DOHH2 (cell line): ENCODE data around the gene PTPRT.

ENCODE experiments used
- H3F3A ChIP-seq: fragments of 200-600 bp; sonication (generic), shearing (Covaris generic); 2 replicates; pipeline ENCODE4 v1.6.0; 2016; ENCODE audit warnings: antibody characterized with exemption, mild to moderate bottlenecking; ENCODE audit not compliant: control insufficient read depth, insufficient read depth
- H3K27ac ChIP-seq: fragments of 200-600 bp; sonication (generic); 2 replicates; pipeline ENCODE4 v1.5.1; 2014; ENCODE audit warnings: low read depth, mild to moderate bottlenecking, low read length, moderate library complexity
- H3K27me3 ChIP-seq: fragments of 200-600 bp; sonication (generic); 2 replicates; pipeline ENCODE4 v1.6.1; 2014; ENCODE audit warnings: mild to moderate bottlenecking, low read length, mixed read lengths; ENCODE audit not compliant: control insufficient read depth
- H3K36me3 ChIP-seq: fragments of 200-600 bp; sonication (generic); 2 replicates; pipeline ENCODE4 v1.6.1; 2014; ENCODE audit warnings: mild to moderate bottlenecking, low read length, moderate library complexity, mixed read lengths; ENCODE audit not compliant: control insufficient read depth
- H3K4me1 ChIP-seq: fragments of 200-600 bp; sonication (generic); 2 replicates; pipeline ENCODE4 v1.6.1; 2014; ENCODE audit warnings: mild to moderate bottlenecking, low read length, mixed read lengths; ENCODE audit not compliant: control insufficient read depth
- H3K4me2 ChIP-seq: fragments of 200-600 bp; sonication (generic); 2 replicates; pipeline ENCODE4 v1.6.0; 2014; ENCODE audit warnings: mild to moderate bottlenecking, low read length, moderate library complexity
- H3K4me3 ChIP-seq: fragments of 200-600 bp; sonication (generic); 2 replicates; pipeline ENCODE4 v1.5.1; 2014; ENCODE audit warnings: mild to moderate bottlenecking, low read length, mixed read lengths
- H3K79me2 ChIP-seq: fragments of 200-600 bp; sonication (generic); 2 replicates; pipeline ENCODE4 v1.6.1; 2014; ENCODE audit warnings: mild to moderate bottlenecking, low read length, mixed read lengths; ENCODE audit not compliant: control insufficient read depth
- H3K9me2 ChIP-seq: fragments of 200-600 bp; sonication (generic); replicated peaks from 2 replicates; pipeline ENCODE4 v1.6.1; 2014; ENCODE audit warnings: mild to moderate bottlenecking, low read length, mixed read lengths; ENCODE audit not compliant: control insufficient read depth
- H3K9me3 ChIP-seq: fragments of 200-600 bp; sonication (generic); 2 replicates; pipeline ENCODE4 v1.6.1; 2014; ENCODE audit warnings: antibody characterized with exemption, low read length, mixed read lengths; ENCODE audit not compliant: control insufficient read depth, insufficient read depth
- H4K20me1 ChIP-seq: fragments of 200-600 bp; sonication (generic); 2 replicates; pipeline ENCODE4 v1.6.0; 2014; ENCODE audit warnings: low read depth, mild to moderate bottlenecking, antibody characterized with exemption, low read length, moderate library complexity; ENCODE audit not compliant: control insufficient read depth, insufficient read depth
- CTCF ChIP-seq: fragments of 200-600 bp; sonication (generic); IDR thresholded peaks from one replicate; pipeline ENCODE4 v1.5.1; 2014; ENCODE audit warnings: antibody characterized with exemption, mild to moderate bottlenecking, low read depth, low read length; ENCODE audit not compliant: poor library complexity, severe bottlenecking
- EZH2phosphoT487 ChIP-seq: fragments of 200-600 bp; sonication (generic); IDR thresholded peaks from 2 replicates; pipeline ENCODE4 v1.6.1; 2017; ENCODE audit warnings: borderline replicate concordance, mild to moderate bottlenecking, antibody characterized with exemption, low read length, moderate library complexity, mixed read lengths

PTPRT gene

DNA sequence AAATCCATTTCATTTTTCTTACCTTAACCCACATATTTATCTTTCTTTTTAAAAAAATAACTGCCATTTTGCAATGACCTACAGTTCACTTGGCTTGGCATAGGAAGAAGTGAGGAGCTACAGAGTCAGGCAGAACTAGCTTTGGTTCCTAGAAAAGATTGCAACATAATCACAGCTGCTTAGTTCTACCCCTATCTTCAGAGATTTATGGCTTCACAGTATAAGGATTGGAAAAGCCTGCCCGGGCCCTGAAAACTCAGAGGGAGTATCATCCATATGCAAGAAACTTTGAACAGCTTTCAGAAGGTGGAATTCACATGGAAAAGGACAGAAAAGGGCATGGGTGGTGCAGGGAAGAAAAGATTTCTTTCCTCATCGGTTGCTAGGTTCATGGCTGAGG, 797.3 kb downstream of the PTPRT start:
- H3K4me1 ChIP-seq: no peaks in the 10 kb centered on the region

DNA sequence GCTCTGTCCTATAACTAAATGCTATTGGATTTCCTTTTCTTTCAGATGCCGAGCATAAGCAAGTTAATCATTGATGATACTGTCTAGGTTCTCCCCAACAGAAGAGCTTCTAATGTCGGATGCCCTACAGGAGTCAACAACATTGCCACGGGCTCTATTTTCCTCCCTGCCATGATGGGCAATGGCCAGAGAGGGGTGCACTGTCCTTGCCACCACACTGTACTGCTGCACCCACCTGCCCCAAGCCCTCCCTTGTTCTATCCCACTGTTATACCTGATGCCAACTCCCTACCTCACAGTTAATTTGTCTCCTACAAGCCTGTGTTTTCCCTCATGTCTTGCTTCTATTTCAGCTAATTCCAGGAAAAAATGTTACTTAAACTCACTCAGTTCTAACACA, 797.9 kb downstream of the PTPRT start:
- no peaks in the 10 kb centered on the region for H3K4me1 ChIP-seq

More for the DNA sequence above, 797.3 kb downstream of the PTPRT start:
- no peaks in the 10 kb centered on the region for H3K27me3 ChIP-seq
- no peak overlapping the region for H3K4me3 ChIP-seq
- H3K36me3 ChIP-seq: no peaks in the 10 kb centered on the region
- H3K79me2 ChIP-seq: no peaks in the 10 kb centered on the region
- no peak for TF ChIP-seq EZH2phosphoT487
- TF ChIP-seq CTCF: no peak
- no peak overlapping the region for H3K4me2 ChIP-seq
- H3K9me2 ChIP-seq: no peaks in the 10 kb centered on the region
- H3F3A ChIP-seq: no peaks in the 10 kb centered on the region
- no peaks in the 10 kb centered on the region for H4K20me1 ChIP-seq
- H3K27ac ChIP-seq: no peak overlapping the region
- H3K9me3 ChIP-seq: no peaks in the 10 kb centered on the region

DNA sequence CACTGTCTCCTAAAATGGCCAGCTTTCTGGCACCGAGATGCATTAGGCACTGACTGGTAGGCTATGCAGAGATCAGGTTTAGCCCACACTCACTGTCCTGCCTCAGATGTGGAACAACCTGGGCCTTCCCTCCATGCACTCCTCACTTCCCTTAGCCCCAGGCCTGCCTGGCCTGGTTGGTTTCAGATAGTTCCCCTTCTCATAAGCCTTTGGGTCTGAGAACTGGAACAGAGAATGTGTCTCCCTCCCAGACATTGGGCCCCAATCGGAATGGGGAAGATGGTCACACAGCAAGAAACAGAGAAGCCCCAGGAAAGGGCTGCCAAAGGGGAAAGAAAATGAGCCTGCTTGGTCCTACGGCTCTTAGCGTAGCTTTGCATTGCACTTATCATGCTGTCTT, 809.4 kb downstream of the PTPRT start:
- no peaks in the 10 kb centered on the region for H3F3A ChIP-seq
- no peaks in the 10 kb centered on the region for H3K36me3 ChIP-seq
- no peaks in the 10 kb centered on the region for H4K20me1 ChIP-seq
- no peaks in the 10 kb centered on the region for H3K27me3 ChIP-seq
- H3K4me2 ChIP-seq: no peak overlapping the region
- H3K4me1 ChIP-seq: no peaks in the 10 kb centered on the region
- no peak overlapping the region for H3K4me3 ChIP-seq
- H3K79me2 ChIP-seq: no peaks in the 10 kb centered on the region
- no peaks in the 10 kb centered on the region for H3K9me2 ChIP-seq
- no peak for TF ChIP-seq EZH2phosphoT487
- no peak for TF ChIP-seq CTCF
- H3K27ac ChIP-seq: no peak overlapping the region
- no peaks in the 10 kb centered on the region for H3K9me3 ChIP-seq

More for the DNA sequence above, 797.9 kb downstream of the PTPRT start:
- no peak overlapping the region for H3K27ac ChIP-seq
- H3K36me3 ChIP-seq: no peaks in the 10 kb centered on the region
- no peaks in the 10 kb centered on the region for H3K27me3 ChIP-seq
- H4K20me1 ChIP-seq: no peaks in the 10 kb centered on the region
- no peak overlapping the region for H3K4me3 ChIP-seq
- no peaks in the 10 kb centered on the region for H3K79me2 ChIP-seq
- no peak for TF ChIP-seq CTCF
- TF ChIP-seq EZH2phosphoT487: no peak
- H3K4me2 ChIP-seq: no peak overlapping the region
- no peaks in the 10 kb centered on the region for H3K9me3 ChIP-seq
- no peaks in the 10 kb centered on the region for H3K9me2 ChIP-seq
- H3F3A ChIP-seq: no peaks in the 10 kb centered on the region

GRCh38 chr20:42379385-42379784, 810.3 kb downstream of the PTPRT start:
- no peaks in the 10 kb centered on the region for H4K20me1 ChIP-seq
- H3K79me2 ChIP-seq: no peaks in the 10 kb centered on the region
- no peaks in the 10 kb centered on the region for H3K4me1 ChIP-seq
- no peak overlapping the region for H3K4me2 ChIP-seq
- no peak overlapping the region for H3K27ac ChIP-seq
- H3F3A ChIP-seq: no peaks in the 10 kb centered on the region
- no peaks in the 10 kb centered on the region for H3K9me3 ChIP-seq
- no peak overlapping the region for H3K4me3 ChIP-seq
- no peaks in the 10 kb centered on the region for H3K36me3 ChIP-seq
- no peaks in the 10 kb centered on the region for H3K9me2 ChIP-seq
- no peaks in the 10 kb centered on the region for H3K27me3 ChIP-seq
- no peak for TF ChIP-seq CTCF
- TF ChIP-seq EZH2phosphoT487: no peak
